Tibial nerve (tissue), 4 donors: ENCODE results near the gene ZNF322. TPM values are rescaled to one million over a fixed set of nuclear protein-coding genes. Genes with fewer than 3 reads are reported as not detected.

ENCODE experiments used
- DNase-seq, 2 donors: peaks; one replicate each; pipeline ENCODE4 v3.0.0-alpha.2; 2019; ENCODE audit warnings: low spot score in 2 of 2
- H3K27ac ChIP-seq, 4 donors: fragments of 200-600 bp; sonication (generic) in 3 of 4; one replicate each; pipeline ENCODE4 v1.5.1; 2017 to 2019; ENCODE audit warnings: mild to moderate bottlenecking in 1 of 4
- H3K27me3 ChIP-seq, 2 donors: fragments of 200-600 bp; sonication (generic) in 1 of 2; one replicate each; pipeline versions ENCODE4 v1.5.1 to v1.6.0; 2017 to 2019
- H3K36me3 ChIP-seq, 3 donors: fragments of 200-600 bp; sonication (generic); one replicate each; pipeline ENCODE4 v1.5.1; 2018 to 2019
- H3K4me1 ChIP-seq, 4 donors: fragments of 200-600 bp; sonication (generic) in 3 of 4; one replicate each; pipeline ENCODE4 v1.5.1; 2017 to 2019
- H3K4me3 ChIP-seq, 4 donors: fragments of 200-600 bp; sonication (generic) in 3 of 4; one replicate each; pipeline ENCODE4 v1.5.1; 2017 to 2019; ENCODE audit warnings: mild to moderate bottlenecking in 1 of 4, moderate library complexity in 1 of 4
- H3K9me3 ChIP-seq, 4 donors: fragments of 200-600 bp; sonication (generic) in 3 of 4; one replicate each; pipeline ENCODE4 v1.5.1; 2017 to 2019
- EP300 ChIP-seq, 2 donors: sonication (generic); formaldehyde crosslinking; IDR thresholded peaks; one replicate each; pipeline ENCODE4 v1.6.1; 2017; ENCODE audit warnings: antibody characterized with exemption in 2 of 2, mild to moderate bottlenecking in 1 of 2
- POLR2A ChIP-seq, 2 donors: fragments of 450-650 bp; IDR thresholded peaks; one replicate each; pipeline ENCODE4 v1.6.1; 2017; ENCODE audit warnings: antibody characterized with exemption in 2 of 2, mild to moderate bottlenecking in 2 of 2, moderate library complexity in 2 of 2
- WGBS, 2 donors: methylation state at CpG; one replicate each; pipeline ENCODE4 v1.1.5; 2018; 5-methylcytosine and 5-hydroxymethylcytosine counted together
- total RNA-seq, 4 donors: library from RNA; depleted of rRNA; stranded (reverse); fragments of >200 nt; gene quantifications; one replicate each; pipeline ENCODE4 v1.1.0, GENCODE V29; 2016
- TF ChIP-seq, protein P1 (sequence below), 5 experiments: fragments of 200-600 bp in 3 of 5; fragments of 450-650 bp in 2 of 5; sonication (generic) in 3 of 5; IDR thresholded peaks; one replicate each; pipeline ENCODE4 v1.5.1; 2016 to 2019; ENCODE audit warnings: antibody characterized with exemption in 5 of 5, mild to moderate bottlenecking in 3 of 5, moderate library complexity in 2 of 5

The ZNF322 gene
- total RNA-seq, 4 donors from 2014 or later = 15.6 to 34.5 (median 22.0) TPM

DNA sequence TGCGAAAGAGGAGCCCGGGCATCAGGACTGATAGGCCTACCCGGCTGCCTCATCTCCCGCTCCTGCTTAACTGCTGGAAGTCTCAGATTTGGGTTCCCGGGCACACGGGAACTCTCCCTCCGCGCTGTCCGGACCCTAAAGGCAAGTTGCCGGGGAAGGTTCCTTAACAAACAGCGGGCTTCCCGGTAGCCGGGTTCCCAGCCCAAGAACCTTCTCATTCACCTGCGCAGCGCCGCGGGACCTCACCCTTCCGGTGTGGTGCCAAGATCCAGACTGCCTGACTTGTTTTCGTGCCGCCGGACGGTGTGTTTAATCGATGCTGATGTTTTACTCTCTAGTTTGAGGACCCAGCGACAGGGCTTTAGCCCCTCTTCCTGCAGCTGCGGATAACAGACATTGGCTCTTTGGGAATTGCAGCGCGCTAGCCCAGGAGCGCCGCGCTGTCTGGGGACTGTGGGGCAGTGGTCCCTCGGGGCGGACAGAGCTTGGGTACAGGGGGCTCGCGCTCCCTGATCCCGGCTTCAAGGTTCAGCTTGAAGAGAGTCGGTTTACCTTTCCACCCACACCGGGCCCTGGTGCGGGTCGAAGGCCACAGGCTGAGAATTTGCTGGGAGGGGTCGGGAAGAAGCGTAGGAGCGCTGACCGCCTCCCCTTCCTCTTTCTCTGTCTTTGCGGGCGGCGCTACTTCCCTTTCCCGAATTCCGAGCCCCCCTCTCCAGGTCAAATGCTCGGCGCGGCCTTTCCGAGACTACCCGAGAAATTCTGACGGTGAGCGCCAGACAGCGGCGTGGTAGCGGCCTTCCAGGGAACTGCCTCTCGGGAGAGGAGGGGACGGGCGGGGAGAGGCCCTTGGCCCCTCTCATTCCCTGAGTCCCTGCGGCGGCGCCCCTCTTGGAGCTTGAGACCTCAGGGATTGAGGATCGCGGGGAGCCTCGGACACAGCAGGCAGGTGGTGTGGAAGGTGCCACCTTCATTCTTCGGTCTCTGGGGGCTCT is 45.6 kb downstream of the ZNF322 start:
- Histone ChIP-seq H3K4me3 (peak overlapping the region; percentile 19 to 33 (median 26)), H3K27me3 (peaks cover 0 to 24% of the 10 kb centered on the region in 2 donors), H3K4me1 (peaks cover 0 to 17% (median 8%) of the 10 kb centered on the region in 4 donors), H3K9me3 (peaks cover 0 to 16% (median 0%) of the 10 kb centered on the region in 4 donors), H3K27ac (no peak overlapping the region), H3K36me3 (peaks cover 0 to 8% (median 0%) of the 10 kb centered on the region in 3 donors)
- DNase-seq = no peak
- WGBS, 2 donors = 1 to 3% methylated on average over 55 to 64 of the region's 68 CpGs
- TF ChIP-seq, protein P1, sequence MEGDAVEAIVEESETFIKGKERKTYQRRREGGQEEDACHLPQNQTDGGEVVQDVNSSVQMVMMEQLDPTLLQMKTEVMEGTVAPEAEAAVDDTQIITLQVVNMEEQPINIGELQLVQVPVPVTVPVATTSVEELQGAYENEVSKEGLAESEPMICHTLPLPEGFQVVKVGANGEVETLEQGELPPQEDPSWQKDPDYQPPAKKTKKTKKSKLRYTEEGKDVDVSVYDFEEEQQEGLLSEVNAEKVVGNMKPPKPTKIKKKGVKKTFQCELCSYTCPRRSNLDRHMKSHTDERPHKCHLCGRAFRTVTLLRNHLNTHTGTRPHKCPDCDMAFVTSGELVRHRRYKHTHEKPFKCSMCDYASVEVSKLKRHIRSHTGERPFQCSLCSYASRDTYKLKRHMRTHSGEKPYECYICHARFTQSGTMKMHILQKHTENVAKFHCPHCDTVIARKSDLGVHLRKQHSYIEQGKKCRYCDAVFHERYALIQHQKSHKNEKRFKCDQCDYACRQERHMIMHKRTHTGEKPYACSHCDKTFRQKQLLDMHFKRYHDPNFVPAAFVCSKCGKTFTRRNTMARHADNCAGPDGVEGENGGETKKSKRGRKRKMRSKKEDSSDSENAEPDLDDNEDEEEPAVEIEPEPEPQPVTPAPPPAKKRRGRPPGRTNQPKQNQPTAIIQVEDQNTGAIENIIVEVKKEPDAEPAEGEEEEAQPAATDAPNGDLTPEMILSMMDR (IDR thresholded peaks at IDR 0.05) = no peak
- TF ChIP-seq POLR2A (IDR thresholded peaks at IDR 0.05) (no peak), EP300 (IDR thresholded peaks at IDR 0.05) (no peak)

DNA sequence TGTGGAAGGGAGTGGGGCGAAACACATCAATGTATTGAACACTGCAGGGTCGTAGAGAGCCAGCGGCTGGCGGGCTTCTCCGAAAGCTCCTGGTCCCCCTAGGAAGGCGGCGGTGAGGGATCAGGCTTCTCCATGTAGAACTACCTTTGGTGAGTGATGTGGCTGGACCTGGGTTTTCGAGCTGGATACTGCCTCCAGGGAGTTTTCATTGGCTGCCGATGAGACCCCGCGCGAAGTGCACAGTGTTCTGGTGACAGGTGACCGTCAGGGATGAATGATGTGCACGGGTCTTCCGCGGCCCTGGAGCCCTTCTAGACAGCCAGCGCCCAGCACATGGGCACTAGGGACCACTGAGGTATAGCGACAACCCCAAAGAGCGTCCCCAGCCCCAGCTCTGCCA is 46.3 kb downstream of the ZNF322 start:
- WGBS, 2 donors = 28 to 52% methylated on average over 18 to 19 of the region's 19 CpGs
- DNase-seq = no peak

DNA sequence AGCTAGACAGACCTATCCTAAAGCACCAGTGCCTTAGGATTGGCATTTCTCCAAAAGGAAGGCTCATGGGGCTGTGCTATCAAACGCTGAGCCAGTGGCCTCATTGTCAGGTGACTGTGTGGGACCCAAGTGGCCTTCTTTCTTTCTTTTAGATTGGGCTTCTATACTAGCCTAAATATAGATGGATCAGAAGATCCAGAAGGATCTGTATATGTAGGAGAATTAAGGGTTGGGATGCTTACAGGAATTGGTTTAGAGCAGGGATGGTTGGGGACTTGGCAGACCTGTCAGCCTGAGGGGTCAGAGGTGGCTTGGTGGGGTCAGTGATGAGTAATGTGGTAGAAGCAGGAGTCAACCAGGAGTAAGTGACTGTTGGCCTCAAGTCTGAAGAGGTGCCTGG is 47.9 kb downstream of the ZNF322 start:
- peaks cover 0 to 1% (median 0%) of the 10 kb centered on the region in 4 donors for H3K9me3 ChIP-seq
- WGBS, 2 donors = 43 to 73% methylated on average over 1 of the region's 1 CpG
- peaks cover 0 to 24% of the 10 kb centered on the region in 2 donors for H3K27me3 ChIP-seq
- peaks cover 0 to 25% (median 11%) of the 10 kb centered on the region in 4 donors for H3K4me1 ChIP-seq
- TF ChIP-seq, protein P1 (IDR thresholded peaks at IDR 0.05) = no peak
- TF ChIP-seq POLR2A (IDR thresholded peaks at IDR 0.05) = no peak
- TF ChIP-seq EP300 (IDR thresholded peaks at IDR 0.05) = no peak
- H3K4me3 ChIP-seq = no peak overlapping the region
- DNase-seq = no peak
- H3K36me3 ChIP-seq = peaks cover 0 to 6% (median 0%) of the 10 kb centered on the region in 3 donors
- H3K27ac ChIP-seq = no peak overlapping the region

More for the DNA sequence above, 46.3 kb downstream of the ZNF322 start:
- TF ChIP-seq, protein P1 (IDR thresholded peaks at IDR 0.05) = no peak
- no peak for TF ChIP-seq POLR2A (IDR thresholded peaks at IDR 0.05)
- no peak for TF ChIP-seq EP300 (IDR thresholded peaks at IDR 0.05)
- Histone ChIP-seq H3K36me3 (peaks cover 0 to 8% (median 0%) of the 10 kb centered on the region in 3 donors), H3K9me3 (peaks cover 0 to 13% (median 0%) of the 10 kb centered on the region in 4 donors), H3K4me3 (no peak overlapping the region), H3K27me3 (peaks cover 0 to 24% of the 10 kb centered on the region in 2 donors), H3K4me1 (peaks cover 0 to 17% (median 8%) of the 10 kb centered on the region in 4 donors), H3K27ac (no peak overlapping the region)

DNA sequence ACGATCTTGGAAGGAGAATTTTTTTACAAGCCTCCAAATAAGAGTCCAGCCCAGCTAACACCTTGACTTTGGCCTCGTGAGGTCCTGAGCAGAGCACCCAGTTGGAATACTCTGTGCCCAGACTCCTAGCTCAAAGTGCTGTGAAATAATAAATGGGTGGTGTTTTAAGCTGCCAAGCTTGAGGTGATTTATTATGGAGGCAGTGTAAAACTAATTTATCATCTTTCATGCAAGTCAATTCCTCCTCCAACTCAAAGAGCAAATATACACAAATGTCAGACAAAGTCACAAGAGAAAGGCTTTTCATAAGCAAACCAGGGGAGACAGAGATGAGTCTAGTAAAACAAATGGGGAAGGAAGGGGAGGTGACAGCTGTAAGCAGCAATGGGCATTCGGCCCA is 50.1 kb downstream of the ZNF322 start:
- Histone ChIP-seq H3K27ac (no peak overlapping the region), H3K27me3 (peaks cover 0 to 16% of the 10 kb centered on the region in 2 donors), H3K4me3 (no peak overlapping the region), H3K4me1 (peaks cover 0 to 20% (median 10%) of the 10 kb centered on the region in 4 donors), H3K36me3 (no peaks in the 10 kb centered on the region), H3K9me3 (no peaks in the 10 kb centered on the region)
- TF ChIP-seq POLR2A (IDR thresholded peaks at IDR 0.05) (no peak), EP300 (IDR thresholded peaks at IDR 0.05) (no peak)
- TF ChIP-seq, protein P1 (IDR thresholded peaks at IDR 0.05) = no peak
- WGBS, 2 donors = 75 to 81% methylated on average over 3 of the region's 3 CpGs
- no peak for DNase-seq
